Kidney (tissue), 14 donors: ENCODE results near the gene CITED4. TPM values are rescaled to one million over a fixed set of nuclear protein-coding genes. Genes with fewer than 3 reads are reported as not detected.

ENCODE experiments used
- DNase-seq, 5 donors: peaks; one replicate each; pipeline ENCODE4 v3.0.0-alpha.2; 2013 to 2020
- FAIRE-seq: peaks from 2 replicates; lab custom pipeline; 2012; peaks lifted over from hg19 to GRCh38; lab: Jason Lieb, UNC
- H3K27ac ChIP-seq, 2 donors: one replicate each; pipeline ENCODE4 v1.7.0; 2013; ENCODE audit warnings: low read depth in 2 of 2, low read length in 2 of 2, inconsistent platforms in 1 of 2
- H3K27me3 ChIP-seq: one replicate; pipeline ENCODE4 v1.7.1; 2013; ENCODE audit warnings: low read length, inconsistent platforms; ENCODE audit not compliant: control insufficient read depth, insufficient read depth
- H3K36me3 ChIP-seq, 3 donors: one replicate each; pipeline versions ENCODE4 v1.7.0 to v1.7.1; 2013; ENCODE audit warnings: low read length in 3 of 3, control low read depth in 1 of 3, inconsistent platforms in 1 of 3; ENCODE audit not compliant: insufficient read depth in 3 of 3, control insufficient read depth in 2 of 3
- H3K4me1 ChIP-seq, 3 donors: one replicate each; pipeline versions ENCODE4 v1.7.0 to v1.7.1; 2013; ENCODE audit warnings: low read length in 3 of 3, inconsistent platforms in 1 of 3, low read depth in 1 of 3; ENCODE audit not compliant: control insufficient read depth in 2 of 3, insufficient read depth in 2 of 3
- H3K4me3 ChIP-seq, 3 donors: one replicate each; pipeline versions ENCODE4 v1.7.0 to v1.8.1; 2013; ENCODE audit warnings: low read length in 3 of 3, control low read depth in 1 of 3, inconsistent platforms in 1 of 3
- H3K9ac ChIP-seq, 3 donors: one replicate each; pipeline versions ENCODE4 v1.7.0 to v1.7.1; 2013; ENCODE audit warnings: low read length in 3 of 3, control low read depth in 1 of 3, inconsistent platforms in 1 of 3
- H3K9me3 ChIP-seq, 3 donors: one replicate each; pipeline versions ENCODE4 v1.7.0 to v1.7.1; 2013; ENCODE audit warnings: low read length in 3 of 3, control low read depth in 1 of 3, inconsistent platforms in 1 of 3; ENCODE audit not compliant: control insufficient read depth in 2 of 3, insufficient read depth in 1 of 3
- CTCF ChIP-seq: IDR thresholded peaks from 3 replicates; pipeline ENCODE4 v1.5.1; 2012; ENCODE audit warnings: mild to moderate bottlenecking, moderate library complexity, borderline replicate concordance; ENCODE audit not compliant: insufficient read depth; ENCODE audit errors: extremely low read depth
- intact Hi-C: fragments of 100-400 bp; cut with DNase I; formaldehyde crosslinking; loops from one replicate; pipeline ENCODE4 v1.11.1; 2022
- polyA plus RNA-seq: library from polyadenylated mRNA; stranded (reverse); fragments of 350-450 nt; fragmentation: Illumina TruSeq; extraction: RNeasy Lipid Tissue Mini Kit (QIAGEN cat#74804); gene quantifications from one replicate; pipeline ENCODE4 v1.2.3, GENCODE V29; 2014; ENCODE audit warnings: low read depth, low replicate concordance; ENCODE audit not compliant: insufficient read depth
- total RNA-seq: library from RNA; stranded (reverse); fragmentation: NEBNext Ultra II Directional; extraction: Animal tissue kit (Norgen Biotek cat#: 25700); gene quantifications from one replicate; pipeline ENCODE4 v1.2.1, GENCODE V29; 2021
- donor health status: control.
- donor health status: control.
- donor health status: control.
- donor health status: control.
- donor health status: control.
- donor health status: DM: yes; HTN: yes; CAD: no.
- donor health status: Normal renal cell carcinoma (clear cell type).

Gene CITED4
- total and polyA plus RNA-seq, 2 donors from 2014 or later = 21.7 to 78.6 TPM

DNA sequence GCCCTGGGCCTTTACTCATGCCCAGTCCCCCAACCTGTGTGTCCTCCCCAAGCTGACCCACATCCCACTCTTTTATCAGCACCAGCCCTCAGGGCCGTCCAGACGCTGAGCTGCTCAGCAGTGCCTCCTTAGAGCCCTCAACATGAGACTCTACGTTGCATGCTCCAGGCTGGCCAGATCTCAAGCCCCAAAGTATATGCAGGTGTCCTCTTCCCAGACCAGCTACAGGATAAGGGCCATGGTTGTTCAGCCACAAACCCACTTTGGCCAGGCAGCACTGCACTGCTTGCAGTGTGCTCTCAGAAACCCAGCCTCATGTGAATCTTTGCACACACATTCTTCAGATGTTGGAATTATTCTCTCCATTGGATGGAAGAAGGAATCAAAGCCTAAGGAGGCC, 6.0 kb downstream of the CITED4 start:
- H3K9me3 ChIP-seq = no peaks in the 10 kb centered on the region
- no peaks in the 10 kb centered on the region for H3K36me3 ChIP-seq
- no peak for FAIRE-seq
- H3K27me3 ChIP-seq = no peaks in the 10 kb centered on the region
- H3K4me1 ChIP-seq = peaks cover 0 to 7% (median 6%) of the 10 kb centered on the region in 3 donors
- intact Hi-C loops = loop anchor here (10.0 kb wide), 1 partner anchor 241 kb away; no protein-coding TSS in a partner anchor
- no peak for TF ChIP-seq CTCF
- no peak for DNase-seq
- no peak overlapping the region for H3K4me3 ChIP-seq
- no peak overlapping the region for H3K9ac ChIP-seq
- H3K27ac ChIP-seq = no peak overlapping the region

DNA sequence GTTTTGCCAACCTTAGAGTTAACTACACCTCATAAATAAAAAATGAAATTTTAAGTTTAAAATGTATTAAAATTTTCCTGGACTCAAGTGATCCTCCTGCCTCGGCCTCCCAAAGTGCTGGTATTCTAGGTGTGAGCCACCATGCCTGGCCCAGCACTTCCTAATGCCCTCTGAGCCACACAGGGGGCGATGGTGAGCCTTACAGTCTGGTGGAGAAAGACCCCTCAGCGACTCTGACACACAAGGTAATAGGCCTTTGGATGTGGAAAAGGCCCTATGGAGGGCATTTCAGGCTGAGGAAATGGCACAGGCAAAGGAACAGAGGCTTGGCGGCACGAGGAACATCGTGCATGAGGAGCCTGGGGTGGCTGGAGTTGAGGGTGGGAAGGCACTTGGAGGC, 6.7 kb downstream of the CITED4 start:
- DNase-seq (no peak), FAIRE-seq (no peak)
- Histone ChIP-seq H3K27me3 (no peaks in the 10 kb centered on the region), H3K36me3 (no peaks in the 10 kb centered on the region), H3K9ac (no peak overlapping the region), H3K4me1 (peaks cover 0 to 2% (median 2%) of the 10 kb centered on the region in 3 donors), H3K4me3 (no peak overlapping the region), H3K9me3 (no peaks in the 10 kb centered on the region), H3K27ac (no peak overlapping the region)
- no peak for TF ChIP-seq CTCF
- intact Hi-C loops = loop anchor here (10.0 kb wide), 1 partner anchor 241 kb away; no protein-coding TSS in a partner anchor

DNA sequence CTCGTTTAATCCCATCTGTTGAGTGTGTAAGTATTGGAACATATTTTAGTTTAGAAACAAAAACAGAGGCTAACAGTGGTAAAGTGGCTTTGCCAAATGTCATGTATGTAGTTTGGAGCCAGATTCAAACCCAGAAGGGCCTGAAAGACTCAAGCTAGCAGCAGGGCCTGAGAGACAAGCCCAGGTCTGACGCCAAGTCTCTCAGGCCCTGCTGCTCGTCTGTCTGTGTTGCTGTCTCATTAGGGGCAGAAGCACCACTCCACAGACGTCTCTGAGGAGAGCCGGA, 8.3 kb downstream of the CITED4 start:
- intact Hi-C loops = loop anchor here (10.0 kb wide), 1 partner anchor 239 kb away; no protein-coding TSS in a partner anchor
- TF ChIP-seq CTCF = no peak
- FAIRE-seq (no peak), DNase-seq (no peak)
- Histone ChIP-seq H3K9ac (no peak overlapping the region), H3K9me3 (no peaks in the 10 kb centered on the region), H3K4me3 (no peak overlapping the region), H3K4me1 (no peaks in the 10 kb centered on the region), H3K36me3 (no peaks in the 10 kb centered on the region), H3K27me3 (no peaks in the 10 kb centered on the region), H3K27ac (no peak overlapping the region)
